ENCODE measurements around the gene AGPS.
"Not testable (repeated sequence)": the region's sequence is repeated elsewhere in the genome, so short reads cannot be mapped to it uniquely, and the experiment has no call there.

The AGPS gene

DNA sequence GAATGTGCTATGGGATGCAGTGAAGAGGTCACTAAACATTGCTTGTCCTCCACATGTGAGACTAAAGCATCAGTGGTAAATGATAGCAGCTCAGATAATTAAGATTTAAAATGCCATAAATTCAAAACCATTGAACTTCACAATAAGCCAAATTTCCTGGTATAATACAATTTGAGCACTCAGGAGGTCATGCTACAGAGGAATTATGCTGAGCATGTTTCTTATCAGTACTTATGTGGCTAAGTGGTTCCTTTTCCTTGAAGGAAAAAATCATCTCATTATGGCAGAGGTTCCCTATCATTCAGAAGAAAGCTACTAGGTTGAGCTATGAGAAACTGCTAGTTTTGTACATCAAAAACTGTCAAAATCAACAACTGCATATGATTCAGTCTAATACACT, 156.6 kb downstream of the AGPS start:
- TF ChIP-seq, protein P1, sequence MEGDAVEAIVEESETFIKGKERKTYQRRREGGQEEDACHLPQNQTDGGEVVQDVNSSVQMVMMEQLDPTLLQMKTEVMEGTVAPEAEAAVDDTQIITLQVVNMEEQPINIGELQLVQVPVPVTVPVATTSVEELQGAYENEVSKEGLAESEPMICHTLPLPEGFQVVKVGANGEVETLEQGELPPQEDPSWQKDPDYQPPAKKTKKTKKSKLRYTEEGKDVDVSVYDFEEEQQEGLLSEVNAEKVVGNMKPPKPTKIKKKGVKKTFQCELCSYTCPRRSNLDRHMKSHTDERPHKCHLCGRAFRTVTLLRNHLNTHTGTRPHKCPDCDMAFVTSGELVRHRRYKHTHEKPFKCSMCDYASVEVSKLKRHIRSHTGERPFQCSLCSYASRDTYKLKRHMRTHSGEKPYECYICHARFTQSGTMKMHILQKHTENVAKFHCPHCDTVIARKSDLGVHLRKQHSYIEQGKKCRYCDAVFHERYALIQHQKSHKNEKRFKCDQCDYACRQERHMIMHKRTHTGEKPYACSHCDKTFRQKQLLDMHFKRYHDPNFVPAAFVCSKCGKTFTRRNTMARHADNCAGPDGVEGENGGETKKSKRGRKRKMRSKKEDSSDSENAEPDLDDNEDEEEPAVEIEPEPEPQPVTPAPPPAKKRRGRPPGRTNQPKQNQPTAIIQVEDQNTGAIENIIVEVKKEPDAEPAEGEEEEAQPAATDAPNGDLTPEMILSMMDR (IDR thresholded peaks at IDR 0.05) = no peak
- H3K4me3 ChIP-seq = no peak overlapping the region
- H3K27ac ChIP-seq = no peak overlapping the region
- no peak for DNase-seq (ENCODE audit: low spot score)

DNA sequence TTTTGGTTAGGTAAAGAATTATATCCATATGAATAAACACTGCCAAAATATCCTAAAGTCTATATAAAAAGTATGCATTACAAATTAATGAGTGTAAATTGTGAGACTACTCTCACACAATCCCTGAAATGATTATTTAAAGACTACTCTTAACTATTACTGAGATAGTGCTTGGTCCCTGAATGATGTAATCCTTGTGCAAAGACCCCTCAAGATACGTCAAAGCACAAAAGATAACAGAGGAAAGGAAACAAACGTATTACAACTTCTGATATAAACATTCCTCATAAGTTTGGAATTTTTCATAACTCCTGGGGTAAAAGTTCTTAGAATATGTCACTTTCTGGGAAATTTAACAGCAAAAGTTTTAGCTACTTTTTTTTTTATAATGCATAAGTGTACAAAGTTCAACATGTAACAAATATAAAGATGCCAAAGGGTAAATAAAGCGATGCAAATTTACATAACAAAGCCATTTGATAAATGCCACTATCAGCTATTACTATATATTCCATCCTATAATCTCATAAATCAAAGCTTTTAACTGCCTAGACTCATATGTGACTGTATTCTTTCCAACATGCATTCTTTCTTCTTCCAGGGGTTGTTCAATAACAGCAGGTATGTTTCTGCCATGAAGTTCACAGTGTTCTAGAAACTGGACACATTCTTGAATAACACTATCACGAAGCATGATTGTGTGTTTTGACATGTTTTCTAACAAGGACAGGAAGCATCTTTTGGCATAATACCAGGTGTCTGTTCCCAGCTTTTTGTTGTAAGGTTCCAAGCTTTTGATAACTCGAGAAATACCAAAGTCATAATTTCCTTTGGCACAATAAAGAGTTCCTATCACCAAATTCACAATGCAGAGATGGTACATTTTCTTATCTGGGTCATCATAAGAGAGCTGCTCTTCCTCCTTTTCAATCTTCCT, 158.0 kb downstream of the AGPS start:
- TF ChIP-seq, protein P1 (IDR thresholded peaks at IDR 0.05) = no peak
- no peak overlapping the region for H3K27ac ChIP-seq
- DNase-seq (ENCODE audit: low spot score) = no peak
- H3K4me3 ChIP-seq = no peak overlapping the region

DNA sequence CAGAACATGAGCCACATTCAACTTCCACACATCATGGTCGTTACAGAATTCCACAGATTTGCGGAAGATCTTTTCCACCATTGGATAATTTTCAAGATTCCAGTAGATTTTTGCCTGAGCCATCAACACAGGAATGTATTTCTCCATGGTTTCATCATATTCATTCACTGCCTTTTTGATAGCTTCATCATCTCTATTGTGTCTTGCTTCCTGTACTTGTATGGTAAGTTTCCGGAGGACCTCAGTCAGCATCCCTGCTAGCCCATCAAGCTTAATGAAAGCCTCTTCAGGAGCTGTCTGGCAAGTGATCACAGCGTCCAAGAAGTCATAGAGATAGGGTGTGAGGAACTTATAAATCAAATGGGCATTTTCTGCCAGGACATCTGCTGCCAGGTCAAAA, 158.8 kb downstream of the AGPS start:
- not testable (repeated sequence) for DNase-seq (ENCODE audit: low spot score); H3K27ac ChIP-seq; H3K4me3 ChIP-seq

DNA sequence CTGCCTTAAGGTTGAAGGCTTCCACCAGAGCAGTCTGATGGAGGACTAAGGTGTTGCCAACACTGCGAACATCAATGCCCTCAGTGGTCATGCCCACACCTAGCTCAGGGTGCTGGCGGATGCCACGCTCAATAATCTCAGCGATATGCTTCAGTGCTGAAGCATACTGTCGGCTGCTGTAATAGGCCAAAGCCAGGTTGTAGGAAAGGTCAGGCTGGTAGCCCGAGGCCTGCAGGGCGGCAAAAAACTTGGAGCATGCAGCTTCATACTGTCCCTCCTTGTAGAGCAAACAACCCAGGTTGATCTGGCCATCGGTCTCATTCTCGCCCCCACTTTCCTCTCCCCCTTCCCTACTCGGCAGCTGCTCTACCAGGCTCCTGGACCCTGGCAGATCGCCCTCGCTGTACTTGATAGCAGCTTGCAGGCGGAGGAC, 159.4 kb downstream of the AGPS start:
- DNase-seq (ENCODE audit: low spot score) = no peak
- Histone ChIP-seq H3K4me3 (peak overlapping the region; percentile 84), H3K27ac (no peak overlapping the region)
- TF ChIP-seq, protein P1 (IDR thresholded peaks at IDR 0.05) = no peak

DNA sequence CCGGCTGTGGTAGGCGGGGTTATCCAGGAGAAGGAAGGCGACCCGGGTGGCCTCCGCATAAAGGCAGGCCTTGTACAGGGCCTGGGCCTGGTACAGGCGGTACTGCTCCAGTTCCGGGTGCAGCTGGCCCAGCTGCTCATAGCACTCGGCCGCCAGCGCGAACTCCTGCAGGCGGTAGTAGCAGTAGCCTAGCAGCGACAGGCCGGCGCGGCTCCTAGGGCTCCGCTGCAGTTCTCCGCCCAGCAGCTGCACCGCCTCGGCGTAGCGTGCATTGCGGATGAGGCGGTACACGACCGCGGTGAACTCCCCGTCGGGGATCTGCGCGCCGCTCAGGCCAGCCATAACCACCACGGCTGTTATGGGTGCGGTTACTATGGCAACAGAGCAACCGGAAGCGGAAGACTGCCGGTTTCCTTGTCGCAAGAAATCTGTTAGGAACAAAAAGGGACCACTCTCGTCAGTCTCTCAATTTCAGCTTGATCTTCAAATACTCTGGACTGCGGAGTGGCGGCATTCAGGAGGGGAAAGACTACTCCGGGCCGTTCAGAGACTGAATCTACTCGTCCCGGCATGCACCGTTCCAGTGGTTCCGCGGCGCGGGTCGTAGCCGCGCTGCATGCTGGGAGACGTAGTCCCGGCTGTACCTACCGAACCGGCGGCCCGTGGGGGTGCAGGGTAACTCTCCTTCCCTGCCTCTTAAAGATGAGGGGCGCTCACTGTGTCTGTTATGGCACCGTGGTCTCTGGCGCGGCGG, 160.0 kb downstream of the AGPS start:
- peak; percentile 90 for DNase-seq (ENCODE audit: low spot score)
- Histone ChIP-seq H3K4me3 (peak overlapping the region; percentile 84), H3K27ac (peak overlapping the region; percentile 90 to 95)
- TF ChIP-seq, protein P1 (IDR thresholded peaks at IDR 0.05) = no peak

DNA sequence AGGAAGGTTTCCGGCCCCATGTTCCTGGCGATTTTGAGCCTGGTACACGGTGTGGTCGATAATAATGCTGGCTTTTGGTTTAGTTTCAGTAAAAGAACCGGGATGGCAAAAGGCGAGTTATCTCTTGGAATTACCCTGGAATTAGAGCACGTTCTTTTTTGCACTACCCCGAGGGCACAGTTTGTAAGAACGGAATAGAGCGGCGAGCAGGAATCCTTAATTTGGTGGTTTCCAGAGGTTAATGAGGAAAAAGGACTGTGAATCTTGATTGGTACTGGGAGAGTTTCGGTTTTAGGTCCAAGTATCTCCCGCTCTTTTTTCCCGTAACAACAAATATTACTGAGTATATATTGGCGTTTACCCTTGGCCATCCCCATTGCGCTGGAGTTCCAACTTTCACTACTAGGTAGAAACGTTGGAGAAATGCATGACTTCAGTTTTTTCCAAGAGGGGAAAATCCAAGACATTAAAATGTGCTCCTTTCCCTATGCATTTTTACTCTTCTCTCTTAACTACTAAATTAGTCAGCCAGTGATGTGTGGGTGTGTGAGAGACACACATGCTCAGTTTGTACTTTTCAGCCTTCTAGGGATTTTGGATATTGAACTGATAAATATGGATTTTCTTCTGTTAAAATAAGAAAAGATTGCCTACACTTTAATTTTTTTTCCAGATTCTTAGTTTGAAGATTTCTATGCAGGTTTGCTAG, 160.8 kb downstream of the AGPS start:
- no peak for DNase-seq (ENCODE audit: low spot score)
- TF ChIP-seq, protein P1 (IDR thresholded peaks at IDR 0.05) = no peak
- Histone ChIP-seq H3K27ac (peak overlapping the region; percentile 90 to 95), H3K4me3 (peak overlapping the region; percentile 84)

DNA sequence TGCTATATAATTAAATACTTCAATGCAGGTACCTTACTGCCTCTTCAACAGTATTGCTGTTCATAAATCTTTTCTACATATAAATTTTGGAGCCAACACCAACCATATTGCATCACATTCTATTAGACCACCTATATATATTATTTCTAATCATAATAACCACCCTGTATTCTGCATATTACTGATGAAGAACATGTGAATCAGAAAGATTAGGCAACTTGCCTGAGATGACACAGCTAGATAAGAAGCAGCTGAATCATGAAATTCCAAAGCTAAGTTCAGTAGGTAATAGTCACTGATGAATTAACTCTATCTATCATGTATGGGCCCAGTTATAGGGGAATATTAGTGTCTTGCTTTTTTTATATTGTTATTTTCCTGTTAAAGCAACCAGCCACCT, 161.8 kb downstream of the AGPS start:
- no peak overlapping the region for H3K27ac ChIP-seq
- no peak for DNase-seq (ENCODE audit: low spot score)
- H3K4me3 ChIP-seq = no peak overlapping the region
- TF ChIP-seq, protein P1 (IDR thresholded peaks at IDR 0.05) = no peak

All from coronary artery (tissue), 2 donors.